GM18909 (cell line): ENCODE data around the gene BARX1.
"Not testable (repeated sequence)": the region's sequence is repeated elsewhere in the genome, so short reads cannot be mapped to it uniquely, and the experiment has no call there.

Source experiments
- ATAC-seq: cut with Tn5 transposase; IDR thresholded peaks from one replicate; pipeline ENCODE4 v1.9.1; 2021; ENCODE audit warnings: mild to moderate bottlenecking; ENCODE audit not compliant: unreplicated experiment, poor library complexity

BARX1 gene

GRCh38 chr9:93955111-93955980, at the start of gene BARX1:
TSS of gene BARX1 (minus strand) at chr9:93955355. CDS start at chr9:93955146, 209 bp downstream.
- ATAC-seq = no peak

- no peak for ATAC-seq
These were observed 47.4 kb upstream of the BARX1 start for GRCh38 chr9:94002316-94003140.

GRCh38 chr9:93996863-93997262, 41.7 kb upstream of the BARX1 start:
- no peak for ATAC-seq

GRCh38 chr9:93996367-93996766, 41.2 kb upstream of the BARX1 start:
- no peak for ATAC-seq

GRCh38 chr9:93994545-93994944, 39.4 kb upstream of the BARX1 start:
- ATAC-seq = no peak

- ATAC-seq = no peak
These were observed 39.0 kb upstream of the BARX1 start for GRCh38 chr9:93994132-93994531.

GRCh38 chr9:93992830-93993229, 37.7 kb upstream of the BARX1 start:
- no peak for ATAC-seq

- ATAC-seq = no peak
These were observed 35.3 kb upstream of the BARX1 start for GRCh38 chr9:93990448-93990847.

- no peak for ATAC-seq
These were observed 32.9 kb upstream of the BARX1 start for GRCh38 chr9:93988056-93988455.

GRCh38 chr9:93984860-93985259, 29.7 kb upstream of the BARX1 start:
- no peak for ATAC-seq

GRCh38 chr9:93983875-93984274, 28.7 kb upstream of the BARX1 start:
- no peak for ATAC-seq

GRCh38 chr9:93979721-93980120, 24.6 kb upstream of the BARX1 start:
- no peak for ATAC-seq

- no peak for ATAC-seq
These were observed 23.4 kb upstream of the BARX1 start for GRCh38 chr9:93978551-93978950.

GRCh38 chr9:93976973-93977372, 21.8 kb upstream of the BARX1 start:
- ATAC-seq = no peak

GRCh38 chr9:93976081-93976480, 20.9 kb upstream of the BARX1 start:
- no peak for ATAC-seq

- ATAC-seq = no peak
These were observed 20.1 kb upstream of the BARX1 start for GRCh38 chr9:93975262-93975661.

- ATAC-seq = no peak
These were observed 19.0 kb upstream of the BARX1 start for GRCh38 chr9:93974151-93974550.

- ATAC-seq = not testable (repeated sequence)
These were observed 17.5 kb upstream of the BARX1 start for GRCh38 chr9:93972655-93973054.

- no peak for ATAC-seq
These were observed 14.1 kb upstream of the BARX1 start for GRCh38 chr9:93969328-93969661.

GRCh38 chr9:93968451-93969327, 13.5 kb upstream of the BARX1 start:
- ATAC-seq = no peak
